HG02981 (cell line): ENCODE data around the gene ATF7.

ENCODE experiments used
- ATAC-seq: cut with Tn5 transposase; IDR thresholded peaks from one replicate; pipeline ENCODE4 v1.9.1; 2021; ENCODE audit warnings: mild to moderate bottlenecking, moderate library complexity; ENCODE audit not compliant: unreplicated experiment

ATF7 gene

DNA sequence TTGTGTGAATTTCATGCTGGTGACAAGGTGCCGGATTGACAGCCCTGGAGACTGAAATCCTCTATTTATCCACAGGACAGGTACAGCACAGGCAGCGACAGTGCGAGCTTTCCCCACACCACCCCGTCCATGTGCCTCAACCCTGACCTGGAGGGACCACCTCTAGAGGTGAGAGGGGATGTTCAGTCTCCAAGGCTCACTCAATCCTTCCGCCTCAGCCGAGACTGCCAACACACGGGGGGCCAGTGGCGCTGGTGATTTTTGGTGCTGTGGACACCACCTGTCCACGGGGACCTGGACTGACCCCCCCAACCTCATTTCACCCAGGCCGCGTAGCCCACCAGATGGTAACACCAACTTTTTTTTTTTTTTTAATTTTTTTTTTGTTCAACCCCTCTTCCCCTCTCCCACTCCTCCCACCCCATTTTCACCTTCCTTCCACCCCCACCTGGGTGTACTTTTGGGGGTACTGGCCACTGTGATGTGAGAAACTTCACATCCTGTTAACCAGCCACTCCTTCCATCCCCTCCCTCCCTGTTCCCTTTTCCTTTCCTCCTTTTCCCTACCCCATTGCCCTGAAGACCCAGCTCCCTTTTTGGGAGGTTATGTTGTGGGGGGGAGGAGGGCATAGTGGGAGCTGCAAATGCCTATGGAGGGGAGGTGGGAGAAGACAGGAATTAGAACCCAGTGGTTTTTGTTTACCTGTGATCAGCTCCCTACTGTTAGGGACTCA lies 161.3 kb downstream of the ATF7 start:
- ATAC-seq = no peak

DNA sequence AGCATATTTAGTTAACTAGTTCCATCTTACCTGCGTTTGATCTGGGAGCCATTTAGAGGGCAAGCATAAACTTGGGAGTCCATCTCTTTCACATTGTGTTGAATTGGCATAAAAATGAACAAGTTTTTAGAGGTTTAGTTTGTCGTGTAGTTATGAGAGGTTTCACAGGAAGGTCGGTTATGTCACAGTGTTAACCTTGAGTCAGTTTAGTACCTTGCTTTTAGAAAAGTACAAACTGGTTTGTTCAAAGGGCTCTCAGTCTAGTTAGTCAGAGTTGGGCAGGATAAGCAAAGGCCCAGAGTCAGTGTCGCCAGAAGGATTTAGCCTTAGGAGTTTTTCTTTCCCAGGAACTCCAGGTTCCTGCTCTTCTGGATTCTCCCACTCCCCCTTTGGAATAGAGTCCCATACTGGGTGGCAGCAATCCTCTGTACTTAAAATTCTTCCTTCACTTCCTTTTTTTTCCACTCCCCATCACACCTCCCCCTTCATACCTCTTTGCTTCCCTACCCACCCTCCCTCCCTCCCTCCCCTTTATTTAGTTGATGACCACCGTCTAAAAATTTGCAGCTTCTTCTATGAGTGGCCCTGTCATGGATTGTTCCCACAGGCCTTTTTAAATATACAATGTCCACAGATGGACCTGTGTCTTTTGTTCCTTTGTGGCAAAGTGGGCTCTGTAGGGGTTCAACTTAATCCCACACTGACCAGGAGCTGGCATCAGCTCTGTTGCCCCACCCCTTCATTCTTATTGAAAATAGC lies 162.2 kb downstream of the ATF7 start:
- ATAC-seq = no peak

DNA sequence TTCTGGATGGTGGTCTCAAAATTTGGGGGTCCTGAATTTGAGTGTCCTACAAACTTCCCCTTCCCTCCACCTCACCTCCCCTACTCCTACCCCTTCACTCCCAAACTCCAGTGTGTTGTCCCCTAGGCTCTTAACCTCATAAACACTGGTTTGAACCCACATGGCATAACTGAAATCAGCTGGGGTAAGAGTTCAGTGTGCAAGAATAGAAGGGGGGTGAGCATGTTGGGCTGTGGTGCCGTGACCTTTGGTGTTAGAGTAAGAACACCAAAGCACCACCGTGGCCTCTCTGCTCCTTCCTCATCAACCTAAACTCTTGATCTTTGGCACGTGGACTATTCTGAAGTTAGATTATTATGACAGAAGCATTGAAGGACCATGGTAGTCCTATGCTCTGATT lies 163.2 kb downstream of the ATF7 start:
- no peak for ATAC-seq

DNA sequence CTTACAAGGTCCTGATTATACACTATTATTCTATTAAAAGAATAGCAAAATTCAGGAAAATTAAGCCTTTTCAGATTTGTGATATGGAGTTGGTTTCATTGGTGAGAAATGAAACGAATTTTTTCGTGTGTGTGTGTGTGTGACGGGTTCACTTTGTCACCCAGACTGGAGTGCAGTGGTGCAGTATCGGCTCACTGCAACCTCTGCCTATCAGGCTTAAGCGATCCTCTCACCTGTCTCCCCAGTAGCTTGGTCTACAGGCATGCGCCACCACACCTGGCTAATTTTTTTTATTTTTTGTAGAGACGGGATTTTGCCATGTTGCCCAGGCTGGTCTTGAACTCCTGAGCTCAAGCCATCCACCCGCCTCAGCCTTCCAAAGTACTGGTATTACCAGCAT lies 164.6 kb downstream of the ATF7 start:
- no peak for ATAC-seq

DNA sequence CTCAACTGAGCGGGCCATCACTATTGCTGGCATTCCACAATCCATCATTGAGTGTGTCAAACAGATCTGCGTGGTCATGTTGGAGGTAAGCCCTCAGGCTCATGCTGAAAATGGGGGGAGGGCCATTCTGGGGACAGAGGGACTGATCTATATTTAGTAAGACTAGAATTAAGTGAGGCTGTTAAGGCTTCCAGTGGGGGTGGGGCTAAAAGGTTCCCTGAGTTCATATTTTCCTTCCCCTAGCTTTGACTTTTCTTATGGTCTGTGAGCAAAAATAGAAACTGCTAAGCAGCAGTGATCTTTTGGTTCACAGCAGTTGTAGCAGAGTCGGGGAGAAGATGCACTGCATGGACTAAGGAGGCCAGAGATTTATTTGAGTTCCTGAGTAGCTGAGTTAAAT lies 165.1 kb downstream of the ATF7 start:
- ATAC-seq = no peak

DNA sequence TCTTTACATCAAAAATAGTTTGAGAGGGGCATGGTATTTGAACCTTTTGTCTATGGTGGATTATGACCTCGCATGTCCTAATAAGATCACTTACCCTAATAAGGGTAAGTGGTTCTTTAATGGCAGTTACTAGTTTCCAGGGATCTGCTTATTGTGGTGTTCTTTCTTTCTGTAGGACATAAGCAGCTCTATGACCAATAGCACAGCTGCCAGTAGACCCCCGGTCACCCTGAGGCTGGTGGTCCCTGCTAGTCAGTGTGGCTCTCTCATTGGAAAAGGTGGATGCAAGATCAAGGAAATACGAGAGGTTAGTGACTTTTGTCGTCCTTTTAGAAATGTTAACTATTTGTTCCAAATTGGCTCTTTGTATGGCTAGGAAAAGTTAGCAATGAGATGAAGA lies 167.1 kb downstream of the ATF7 start:
- no peak for ATAC-seq
